GM23338 (cell line): ENCODE results near the gene MAD1L1. TPM values are rescaled to one million over a fixed set of nuclear protein-coding genes. Genes with fewer than 3 reads are reported as not detected.

ENCODE experiments used
- ATAC-seq: fragments of 200-7000 bp; cut with Tn5 transposase; 3 replicates; pipeline ENCODE4 v1.9.1; 2020
- DNase-seq: peaks from one replicate; pipeline ENCODE4 v3.0.0-alpha.2; 2015; ENCODE audit warnings: low spot score
- H2AFZ ChIP-seq: fragments of 200-600 bp; sonication (generic); 2 replicates; pipeline ENCODE4 v1.8.0; 2016; ENCODE audit warnings: antibody characterized with exemption, mild to moderate bottlenecking, moderate library complexity
- H3F3A ChIP-seq: fragments of 200-600 bp; sonication (generic); replicated peaks from 2 replicates; pipeline ENCODE4 v1.8.0; 2017; ENCODE audit warnings: antibody characterized with exemption, mixed run types, low read depth
- H3K27ac ChIP-seq: fragments of 200-600 bp; sonication (generic); 2 replicates; pipeline ENCODE4 v1.6.1; 2016; ENCODE audit warnings: low read depth
- H3K27me3 ChIP-seq: fragments of 200-600 bp; sonication (generic); 2 replicates; pipeline ENCODE4 v1.8.0; 2016; ENCODE audit warnings: mild to moderate bottlenecking, mixed run types, moderate library complexity; ENCODE audit not compliant: insufficient read depth
- H3K36me3 ChIP-seq: fragments of 200-600 bp; sonication (generic); 2 replicates; pipeline ENCODE4 v1.8.0; 2016; ENCODE audit warnings: mild to moderate bottlenecking; ENCODE audit not compliant: insufficient read depth
- H3K4me1 ChIP-seq: fragments of 200-600 bp; sonication (generic); 2 replicates; pipeline ENCODE4 v1.8.0; 2016; ENCODE audit warnings: mild to moderate bottlenecking, moderate library complexity; ENCODE audit not compliant: insufficient read depth
- H3K4me2 ChIP-seq: fragments of 200-600 bp; sonication (generic); 2 replicates; pipeline ENCODE4 v1.7.1; 2017; ENCODE audit warnings: mixed run types
- H3K4me3 ChIP-seq: fragments of 200-600 bp; sonication (generic); 2 replicates; pipeline ENCODE4 v1.6.1; 2016; ENCODE audit warnings: mixed run types
- H3K79me2 ChIP-seq: fragments of 200-600 bp; sonication (generic); replicated peaks from 2 replicates; pipeline ENCODE4 v1.8.0; 2017; ENCODE audit warnings: mild to moderate bottlenecking; ENCODE audit not compliant: insufficient read depth
- H3K9me2 ChIP-seq: fragments of 200-600 bp; sonication (generic); 2 replicates; pipeline ENCODE4 v1.8.0; 2017; ENCODE audit not compliant: insufficient read depth
- H4K20me1 ChIP-seq: fragments of 200-600 bp; sonication (generic); replicated peaks from 2 replicates; pipeline ENCODE4 v1.8.0; 2017; ENCODE audit warnings: mild to moderate bottlenecking; ENCODE audit not compliant: insufficient read depth
- H3K27ac Mint-ChIP-seq: 2 replicates; pipeline ENCODE4 v1.8.0; 2020; ENCODE audit warnings: inconsistent platforms, mild to moderate bottlenecking, moderate library complexity, mixed read lengths
- H3K27me3 Mint-ChIP-seq: 3 replicates; pipeline ENCODE4 v1.8.0; 2022; ENCODE audit warnings: low read depth, mild to moderate bottlenecking, moderate library complexity, mixed read lengths, inconsistent platforms; ENCODE audit not compliant: insufficient read depth, poor library complexity
- H3K36me3 Mint-ChIP-seq: 3 replicates; pipeline ENCODE4 v1.8.0; 2021; ENCODE audit warnings: low read depth, mild to moderate bottlenecking, inconsistent platforms, moderate library complexity, mixed read lengths
- H3K4me1 Mint-ChIP-seq: 3 replicates; pipeline ENCODE4 v1.8.0; 2020; ENCODE audit warnings: mild to moderate bottlenecking, inconsistent platforms, mixed read lengths
- H3K4me3 Mint-ChIP-seq: 3 replicates; pipeline ENCODE4 v1.8.0; 2021; ENCODE audit warnings: moderate library complexity, mild to moderate bottlenecking, inconsistent platforms, mixed read lengths
- H3K9me3 Mint-ChIP-seq: 3 replicates; pipeline ENCODE4 v1.8.0; 2020; ENCODE audit warnings: moderate library complexity, mild to moderate bottlenecking, inconsistent platforms, mixed read lengths
- CREB1 ChIP-seq: fragments of 250-450 bp; sonication (Bioruptor Pico); IDR thresholded peaks from 2 replicates; pipeline ENCODE4 v1.5.0; 2020; ENCODE audit warnings: low read depth, mild to moderate bottlenecking, moderate library complexity
- EZH2 ChIP-seq: fragments of 200-600 bp; sonication (generic); IDR thresholded peaks from one replicate; pipeline ENCODE4 v1.8.0; 2017; ENCODE audit warnings: antibody characterized with exemption, mild to moderate bottlenecking, low read depth; ENCODE audit not compliant: unreplicated experiment
- EZH2phosphoT487 ChIP-seq: fragments of 200-600 bp; sonication (generic); IDR thresholded peaks from one replicate; pipeline ENCODE4 v1.8.1; 2018; ENCODE audit warnings: antibody characterized with exemption; ENCODE audit not compliant: unreplicated experiment
- NANOG ChIP-seq: IDR thresholded peaks from 2 replicates; pipeline ENCODE4 v1.6.1; 2016; ENCODE audit warnings: antibody characterized with exemption, borderline replicate concordance
- STAT1 ChIP-seq: IDR thresholded peaks from one replicate; pipeline ENCODE4 v1.6.1; 2016; ENCODE audit warnings: antibody characterized with exemption; ENCODE audit not compliant: unreplicated experiment
- ZNF114 ChIP-seq: fragments of 250-450 bp; sonication (Bioruptor Pico); IDR thresholded peaks from 2 replicates; pipeline ENCODE4 v1.5.0; 2020; ENCODE audit warnings: mild to moderate bottlenecking, moderate library complexity
- ZNF462 ChIP-seq: fragments of 250-450 bp; sonication (Bioruptor Pico); IDR thresholded peaks from 2 replicates; pipeline ENCODE4 v1.5.0; 2020; ENCODE audit warnings: mild to moderate bottlenecking, moderate library complexity
- polyA plus RNA-seq: library from polyadenylated mRNA; unstranded; fragments of >200 nt; fragmentation: Nextera tagmentation; extraction: Ambion mirVana; gene quantifications from 2 replicates; pipeline ENCODE4 v1.2.1, GENCODE V29; 2016
- total RNA-seq: library from RNA; depleted of rRNA; stranded (reverse); fragments of >200 nt; shearing (Covaris generic); gene quantifications from 2 replicates; pipeline ENCODE4 v1.2.3, GENCODE V29; 2014
- TF ChIP-seq, protein P1 (sequence below): IDR thresholded peaks from 2 replicates; pipeline ENCODE4 v1.6.1; 2016; ENCODE audit warnings: antibody characterized with exemption

The MAD1L1 gene
- total and polyA plus RNA-seq, 2 experiments from 2014 or later, result 40.3 to 59.3 TPM

DNA sequence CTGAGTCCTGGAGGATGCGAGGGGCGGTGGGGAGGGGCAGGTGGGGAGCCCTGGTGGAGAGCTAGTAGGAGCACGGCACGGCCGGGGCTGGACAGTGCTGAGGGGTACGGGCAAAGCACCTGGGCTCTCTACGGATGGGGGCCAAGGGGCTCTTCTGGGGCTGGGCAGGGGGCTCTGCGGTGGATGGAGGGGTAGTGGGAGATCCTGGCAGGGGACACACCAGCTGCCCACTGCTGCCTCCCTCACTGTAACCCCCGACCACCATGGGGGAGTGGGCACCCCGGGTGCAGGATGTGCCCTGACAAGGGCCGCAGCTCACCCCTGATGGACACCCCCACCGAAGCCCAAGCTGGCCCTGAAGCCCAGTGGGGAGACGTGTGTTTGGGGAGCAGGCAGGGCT, 359.3 kb downstream of the MAD1L1 start (continued):
- no peak for TF ChIP-seq ZNF462
- TF ChIP-seq STAT1, result no peak
- no peak for TF ChIP-seq ZNF114 (CRISPR knock-in tag)
- no peak for TF ChIP-seq CREB1 (CRISPR knock-in tag)
- TF ChIP-seq, protein P1, sequence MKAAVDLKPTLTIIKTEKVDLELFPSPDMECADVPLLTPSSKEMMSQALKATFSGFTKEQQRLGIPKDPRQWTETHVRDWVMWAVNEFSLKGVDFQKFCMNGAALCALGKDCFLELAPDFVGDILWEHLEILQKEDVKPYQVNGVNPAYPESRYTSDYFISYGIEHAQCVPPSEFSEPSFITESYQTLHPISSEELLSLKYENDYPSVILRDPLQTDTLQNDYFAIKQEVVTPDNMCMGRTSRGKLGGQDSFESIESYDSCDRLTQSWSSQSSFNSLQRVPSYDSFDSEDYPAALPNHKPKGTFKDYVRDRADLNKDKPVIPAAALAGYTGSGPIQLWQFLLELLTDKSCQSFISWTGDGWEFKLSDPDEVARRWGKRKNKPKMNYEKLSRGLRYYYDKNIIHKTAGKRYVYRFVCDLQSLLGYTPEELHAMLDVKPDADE, result no peak
- no peak for TF ChIP-seq NANOG
- no peak for TF ChIP-seq EZH2

GRCh38 chr7:1873070-1873405, 359.7 kb downstream of the MAD1L1 start:
- H3K4me1 Mint-ChIP-seq, result peaks cover 7% of the 10 kb centered on the region; the same call in 2 of the 3 replicates
- Histone ChIP-seq H2AFZ (no peak overlapping the region), H4K20me1 (no peaks in the 10 kb centered on the region), H3K9me2 (no peaks in the 10 kb centered on the region), H3K4me1 (no peaks in the 10 kb centered on the region), H3K4me2 (no peak overlapping the region), H3K4me3 (no peak overlapping the region), H3F3A (no peaks in the 10 kb centered on the region), H3K27ac (no peak overlapping the region), H3K36me3 (no peaks in the 10 kb centered on the region; the same call in 1 of the 2 replicates), H3K27me3 (no peaks in the 10 kb centered on the region), H3K79me2 (no peaks in the 10 kb centered on the region)
- peaks cover 20% of the 10 kb centered on the region for H3K9me3 Mint-ChIP-seq
- H3K27me3 Mint-ChIP-seq, result peaks cover 5% of the 10 kb centered on the region
- DNase-seq, result no peak
- no peak for ATAC-seq
- H3K4me3 Mint-ChIP-seq, result no peak overlapping the region
- H3K36me3 Mint-ChIP-seq, result peaks cover 15% of the 10 kb centered on the region
- no peak overlapping the region for H3K27ac Mint-ChIP-seq
- no peak for TF ChIP-seq ZNF462
- TF ChIP-seq EZH2phosphoT487, result no peak
- TF ChIP-seq, protein P1, result no peak
